ENCODE measurements around the gene RNF150.
A peak's percentile ranks its signal among the peaks of the same experiment; 100 is the strongest.

Gene RNF150

GRCh38 chr4:140884431-140885058 lies 248.7 kb downstream of the RNF150 start (continued):
- TF ChIP-seq ZNF518A (tag by site-specific recombination; conservative IDR thresholded peaks at IDR 0.05; ENCODE audit: low read depth), result no peak
- TF ChIP-seq ZNF544 (tag by site-specific recombination; IDR thresholded peaks at IDR 0.05), result no peak
- no peak for TF ChIP-seq ZBTB26 (tag by site-specific recombination; optimal IDR thresholded peaks at IDR 0.05)
- no peak for TF ChIP-seq ZNF791 (tag by site-specific recombination; IDR thresholded peaks at IDR 0.05)

DNA sequence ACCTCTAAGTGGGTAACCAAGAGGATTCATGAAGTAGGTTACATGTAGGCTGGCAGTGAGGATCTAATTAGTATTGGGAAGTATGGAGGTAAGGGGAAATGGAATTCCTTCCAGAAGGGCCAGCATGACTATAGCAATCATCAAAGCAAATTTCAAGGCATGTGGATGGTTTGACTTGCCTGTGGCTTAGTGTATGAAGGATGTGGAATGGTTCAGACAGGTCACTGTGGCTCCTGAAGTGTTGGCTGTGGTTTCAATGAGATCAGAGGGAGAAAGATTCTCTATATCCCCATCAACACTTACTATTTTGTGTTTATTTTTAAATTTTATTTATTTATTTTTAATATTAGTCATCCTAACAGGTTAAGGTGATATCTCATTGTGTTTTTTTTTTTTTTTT lies 255.5 kb downstream of the RNF150 start:
- H3K4me1 ChIP-seq (ENCODE audit: control insufficient read depth, insufficient read depth, low read length), result 0 out of 2 replicates have a peak, but pooled peaks cover 5% of the 10 kb centered on the region
- TF ChIP-seq, protein P1, sequence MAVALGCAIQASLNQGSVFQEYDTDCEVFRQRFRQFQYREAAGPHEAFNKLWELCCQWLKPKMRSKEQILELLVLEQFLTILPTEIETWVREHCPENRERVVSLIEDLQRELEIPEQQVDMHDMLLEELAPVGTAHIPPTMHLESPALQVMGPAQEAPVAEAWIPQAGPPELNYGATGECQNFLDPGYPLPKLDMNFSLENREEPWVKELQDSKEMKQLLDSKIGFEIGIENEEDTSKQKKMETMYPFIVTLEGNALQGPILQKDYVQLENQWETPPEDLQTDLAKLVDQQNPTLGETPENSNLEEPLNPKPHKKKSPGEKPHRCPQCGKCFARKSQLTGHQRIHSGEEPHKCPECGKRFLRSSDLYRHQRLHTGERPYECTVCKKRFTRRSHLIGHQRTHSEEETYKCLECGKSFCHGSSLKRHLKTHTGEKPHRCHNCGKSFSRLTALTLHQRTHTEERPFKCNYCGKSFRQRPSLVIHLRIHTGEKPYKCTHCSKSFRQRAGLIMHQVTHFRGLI (tag by site-specific recombination; IDR thresholded peaks at IDR 0.05), result no peak
- no peak for TF ChIP-seq ZNF555 (tag by site-specific recombination; conservative IDR thresholded peaks at IDR 0.05)
- no peak for TF ChIP-seq ZNF211 (tag by site-specific recombination; IDR thresholded peaks at IDR 0.05; ENCODE audit: low read depth)
- TF ChIP-seq ZNF707 (tag by site-specific recombination; IDR thresholded peaks at IDR 0.05), result no peak
- TF ChIP-seq ZNF18 (tag by site-specific recombination; IDR thresholded peaks at IDR 0.05), result no peak
- ChIA-PET POLR2A (no interaction called here), CTCF (no interaction called here)
- H3K4me3 ChIP-seq (ENCODE audit: low read depth, low read length), result no peak overlapping the region
- H3K36me3 ChIP-seq (ENCODE audit: control insufficient read depth in 2 of 2, insufficient read depth in 1 of 2, low read length in 2 of 2), result no peaks in the 10 kb centered on the region
- no peaks in the 10 kb centered on the region for H3K9me3 ChIP-seq (ENCODE audit: control insufficient read depth, insufficient read depth, low read depth, low read length)
- H3K27ac ChIP-seq (ENCODE audit: extremely low read depth, low read depth, low read length), result no peak overlapping the region

DNA sequence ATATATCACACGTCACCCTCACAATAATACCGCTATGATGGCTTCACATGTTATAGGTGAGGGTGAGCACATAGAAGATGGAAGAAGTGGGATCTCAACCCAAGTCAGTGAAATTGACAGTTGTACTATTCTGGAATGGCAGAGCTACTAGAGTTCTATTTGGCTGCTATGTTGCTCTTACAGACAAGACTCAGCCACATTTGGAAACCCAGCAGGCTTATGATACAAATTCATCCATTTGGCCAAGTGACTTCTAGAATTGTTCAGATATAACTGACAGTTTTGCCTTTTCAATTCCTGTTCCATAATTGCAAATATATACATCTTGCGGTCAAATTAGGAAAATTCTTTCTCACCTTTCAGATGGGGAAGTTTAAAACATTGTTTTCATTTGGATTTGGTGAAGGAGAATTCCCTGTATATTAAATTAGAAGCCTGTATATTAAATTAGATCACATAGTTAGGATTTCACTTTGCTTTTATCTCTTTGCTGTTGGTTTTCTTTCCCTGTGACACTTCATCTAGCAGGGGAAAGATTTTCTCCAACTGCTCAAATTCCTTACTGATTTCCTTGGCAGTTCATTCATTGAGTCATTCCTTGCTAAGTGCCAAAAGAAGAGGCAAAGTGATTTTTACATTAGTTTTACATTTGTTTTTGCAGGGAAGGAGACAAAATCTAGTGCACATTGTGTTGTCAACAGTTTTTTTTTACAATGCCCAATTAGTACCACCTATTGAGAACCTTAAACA lies 256.5 kb downstream of the RNF150 start:
- H3K9me3 ChIP-seq (ENCODE audit: control insufficient read depth, insufficient read depth, low read depth, low read length), result no peaks in the 10 kb centered on the region
- no peak overlapping the region for H3K4me3 ChIP-seq (ENCODE audit: low read depth, low read length)
- no peaks in the 10 kb centered on the region for H3K36me3 ChIP-seq (ENCODE audit: control insufficient read depth in 2 of 2, insufficient read depth in 1 of 2, low read length in 2 of 2)
- CTCF ChIA-PET, result interaction anchor here (1.2 to 1.9 kb wide), 2 partner anchors 7 to 517 kb away, joined by 3 to 4 read pairs; no protein-coding TSS in a partner anchor
- 0 out of 2 replicates have a peak, but pooled peaks cover 5% of the 10 kb centered on the region for H3K4me1 ChIP-seq (ENCODE audit: control insufficient read depth, insufficient read depth, low read length)
- TF ChIP-seq PRDM6 (tag by site-specific recombination; IDR thresholded peaks at IDR 0.05) (peak; percentile 36; the same call in 1 of the 2 replicates), ZNF423 (tag by site-specific recombination; IDR thresholded peaks at IDR 0.05) (no peak)
- TF ChIP-seq, protein P2, sequence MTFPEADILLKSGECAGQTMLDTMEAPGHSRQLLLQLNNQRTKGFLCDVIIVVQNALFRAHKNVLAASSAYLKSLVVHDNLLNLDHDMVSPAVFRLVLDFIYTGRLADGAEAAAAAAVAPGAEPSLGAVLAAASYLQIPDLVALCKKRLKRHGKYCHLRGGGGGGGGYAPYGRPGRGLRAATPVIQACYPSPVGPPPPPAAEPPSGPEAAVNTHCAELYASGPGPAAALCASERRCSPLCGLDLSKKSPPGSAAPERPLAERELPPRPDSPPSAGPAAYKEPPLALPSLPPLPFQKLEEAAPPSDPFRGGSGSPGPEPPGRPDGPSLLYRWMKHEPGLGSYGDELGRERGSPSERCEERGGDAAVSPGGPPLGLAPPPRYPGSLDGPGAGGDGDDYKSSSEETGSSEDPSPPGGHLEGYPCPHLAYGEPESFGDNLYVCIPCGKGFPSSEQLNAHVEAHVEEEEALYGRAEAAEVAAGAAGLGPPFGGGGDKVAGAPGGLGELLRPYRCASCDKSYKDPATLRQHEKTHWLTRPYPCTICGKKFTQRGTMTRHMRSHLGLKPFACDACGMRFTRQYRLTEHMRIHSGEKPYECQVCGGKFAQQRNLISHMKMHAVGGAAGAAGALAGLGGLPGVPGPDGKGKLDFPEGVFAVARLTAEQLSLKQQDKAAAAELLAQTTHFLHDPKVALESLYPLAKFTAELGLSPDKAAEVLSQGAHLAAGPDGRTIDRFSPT (tag by site-specific recombination; IDR thresholded peaks at IDR 0.05), result no peak
- H3K27ac ChIP-seq (ENCODE audit: extremely low read depth, low read depth, low read length), result no peak overlapping the region
- POLR2A ChIA-PET, result no interaction called here
